Epithelial cell of alveolus of lung (primary cell): ENCODE results near the gene PDGFB. TPM values are rescaled to one million over a fixed set of nuclear protein-coding genes. Genes with fewer than 3 reads are reported as not detected.

Source experiments
- total RNA-seq: library from RNA; depleted of rRNA; stranded (reverse); fragments of >200 nt; gene quantifications from 2 replicates; pipeline ENCODE4 v1.2.1, GENCODE V29; 2015

The PDGFB gene
- 3.1 and 9.2 TPM in 2 replicates for total RNA-seq

DNA sequence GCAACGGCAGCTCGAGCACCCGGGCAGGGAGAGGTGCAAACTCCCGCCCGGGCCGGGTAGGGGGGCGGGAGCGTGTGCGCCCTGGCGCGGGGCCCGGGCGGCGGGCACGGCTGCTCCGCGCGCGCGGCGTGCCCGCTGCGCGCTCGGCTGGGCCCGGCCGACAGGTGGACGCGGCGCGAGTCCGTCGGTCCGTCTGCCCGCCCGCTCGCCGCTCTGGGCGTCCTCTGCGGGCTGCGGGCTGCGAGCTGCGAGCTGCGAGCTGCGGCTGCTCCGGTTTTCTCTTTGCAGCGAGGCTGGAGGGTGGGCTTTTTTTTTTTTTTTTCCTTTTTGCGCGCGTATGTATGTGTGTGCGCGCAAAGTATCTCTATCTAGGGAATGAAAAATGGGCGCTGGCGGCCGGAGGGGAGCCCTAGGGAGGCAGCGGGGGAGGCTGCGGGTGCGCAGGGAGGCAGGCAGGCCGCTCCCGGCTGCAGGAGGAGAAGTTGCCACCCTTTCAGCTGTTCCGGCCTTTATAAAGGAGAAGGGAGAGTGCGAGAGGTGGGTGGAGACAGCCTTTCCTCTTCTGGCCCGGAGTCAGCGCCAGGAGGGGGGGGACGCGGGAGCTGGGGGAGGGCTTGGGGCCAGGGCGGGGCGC lies at the start of gene PDGFB:
PDGFB (minus strand) TSS at position 487 of the 634 bp plus-strand sequence. CDS start 1,019 bp downstream, outside the sequence.

Other genes with a start within 250 kb of the PDGFB start
- gene APOBEC3C, start 230.7 kb downstream of the PDGFB start, total RNA-seq: 26.5 and 31.0 TPM in 2 replicates
- gene APOBEC3D, start 223.9 kb downstream of the PDGFB start, total RNA-seq: 1.7 and 3.0 TPM in 2 replicates
- 3.9 and 5.5 TPM in 2 replicates for gene APOBEC3F, start 204.1 kb downstream of the PDGFB start, total RNA-seq
- 13.0 and 13.6 TPM in 2 replicates for gene APOBEC3G, start 167.7 kb downstream of the PDGFB start, total RNA-seq
- gene APOBEC3H, start 147.7 kb downstream of the PDGFB start, total RNA-seq: 0.16 TPM in 1 of 2 replicates, not detected in the other
- gene CBX7, start 92.3 kb downstream of the PDGFB start, total RNA-seq: 1.0 and 25.2 TPM in 2 replicates
- 2,696 and 3,597 TPM in 2 replicates for gene RPL3, start 74.6 kb upstream of the PDGFB start, total RNA-seq
- 6.5 and 6.7 TPM in 2 replicates for gene SYNGR1, start 105.0 kb upstream of the PDGFB start, total RNA-seq
- gene TAB1, start 154.8 kb upstream of the PDGFB start, total RNA-seq: 18.9 and 30.4 TPM in 2 replicates
- gene MGAT3, start 212.0 kb upstream of the PDGFB start, total RNA-seq: 1.9 and 2.1 TPM in 2 replicates